ENCODE results near the gene AKAP13. TPM values are rescaled to one million over a fixed set of nuclear protein-coding genes. Genes with fewer than 3 reads are reported as not detected.

AKAP13 gene
- total RNA-seq, 1 donor from 2014 or later, result 149 TPM

- intact Hi-C loops (cut with micrococcal nuclease), result loop anchor here (5.0 to 10.0 kb wide), 2 partner anchors 66 to 322 kb away; no protein-coding TSS in a partner anchor
Measured at GRCh38 chr15:85382942-85383341, 2.5 kb downstream of the AKAP13 start.

- intact Hi-C loops (cut with micrococcal nuclease), result loop anchor here (2.0 to 10.0 kb wide), 3 partner anchors 19 to 321 kb away; no protein-coding TSS in a partner anchor
Measured at GRCh38 chr15:85383470-85384148, 3.2 kb downstream of the AKAP13 start.

GRCh38 chr15:85386261-85386660 is 5.9 kb downstream of the AKAP13 start:
- intact Hi-C loops (cut with micrococcal nuclease), result loop anchor here (10.0 kb wide), 1 partner anchor 319 kb away; no protein-coding TSS in a partner anchor

GRCh38 chr15:85388566-85389305 is 8.3 kb downstream of the AKAP13 start:
- intact Hi-C loops (cut with micrococcal nuclease), result loop anchor here (10.0 kb wide), 1 partner anchor 316 kb away; no protein-coding TSS in a partner anchor

GRCh38 chr15:85389306-85389650 is 8.9 kb downstream of the AKAP13 start:
- intact Hi-C loops (cut with micrococcal nuclease), result loop anchor here (10.0 kb wide), 1 partner anchor 316 kb away; no protein-coding TSS in a partner anchor

- intact Hi-C loops (cut with micrococcal nuclease), result loop anchor here (10.0 kb wide), 1 partner anchor 315 kb away; no protein-coding TSS in a partner anchor
Measured at GRCh38 chr15:85389772-85390171, 9.4 kb downstream of the AKAP13 start.

GRCh38 chr15:85393210-85393609 is 12.8 kb downstream of the AKAP13 start:
- intact Hi-C loops (cut with micrococcal nuclease), result no loop called here

- intact Hi-C loops (cut with micrococcal nuclease), result no loop called here
Measured at GRCh38 chr15:85394554-85395333, 14.3 kb downstream of the AKAP13 start.

GRCh38 chr15:85396554-85396953 is 16.2 kb downstream of the AKAP13 start:
- intact Hi-C loops (cut with micrococcal nuclease), result no loop called here

GRCh38 chr15:85397151-85397550 is 16.7 kb downstream of the AKAP13 start:
- intact Hi-C loops (cut with micrococcal nuclease), result no loop called here

GRCh38 chr15:85397926-85398325 is 17.5 kb downstream of the AKAP13 start:
- intact Hi-C loops (cut with micrococcal nuclease), result no loop called here

- intact Hi-C loops (cut with micrococcal nuclease), result no loop called here
Measured at GRCh38 chr15:85398822-85399221, 18.4 kb downstream of the AKAP13 start.

GRCh38 chr15:85399627-85400026 is 19.2 kb downstream of the AKAP13 start:
- intact Hi-C loops (cut with micrococcal nuclease), result no loop called here

- intact Hi-C loops (cut with micrococcal nuclease), result no loop called here
Measured at GRCh38 chr15:85400606-85401005, 20.2 kb downstream of the AKAP13 start.

- intact Hi-C loops (cut with micrococcal nuclease), result no loop called here
Measured at GRCh38 chr15:85401108-85401774, 20.8 kb downstream of the AKAP13 start.

- intact Hi-C loops (cut with micrococcal nuclease), result loop anchor here (2.0 kb wide), 1 partner anchor 18 kb away; no protein-coding TSS in a partner anchor
Measured at GRCh38 chr15:85402195-85402881, 21.9 kb downstream of the AKAP13 start.

- intact Hi-C loops (cut with micrococcal nuclease), result loop anchor here (2.0 kb wide), 1 partner anchor 19 kb away; no protein-coding TSS in a partner anchor
Measured at GRCh38 chr15:85403745-85404144, 23.3 kb downstream of the AKAP13 start.

GRCh38 chr15:85404176-85404917 is 23.9 kb downstream of the AKAP13 start:
- intact Hi-C loops (cut with micrococcal nuclease), result no loop called here
